ENCODE measurements around the gene CSNK2A1.
A peak's percentile ranks its signal among the peaks of the same experiment; 100 is the strongest.
"Not testable (repeated sequence)": the region's sequence is repeated elsewhere in the genome, so short reads cannot be mapped to it uniquely, and the experiment has no call there.

The CSNK2A1 gene

DNA sequence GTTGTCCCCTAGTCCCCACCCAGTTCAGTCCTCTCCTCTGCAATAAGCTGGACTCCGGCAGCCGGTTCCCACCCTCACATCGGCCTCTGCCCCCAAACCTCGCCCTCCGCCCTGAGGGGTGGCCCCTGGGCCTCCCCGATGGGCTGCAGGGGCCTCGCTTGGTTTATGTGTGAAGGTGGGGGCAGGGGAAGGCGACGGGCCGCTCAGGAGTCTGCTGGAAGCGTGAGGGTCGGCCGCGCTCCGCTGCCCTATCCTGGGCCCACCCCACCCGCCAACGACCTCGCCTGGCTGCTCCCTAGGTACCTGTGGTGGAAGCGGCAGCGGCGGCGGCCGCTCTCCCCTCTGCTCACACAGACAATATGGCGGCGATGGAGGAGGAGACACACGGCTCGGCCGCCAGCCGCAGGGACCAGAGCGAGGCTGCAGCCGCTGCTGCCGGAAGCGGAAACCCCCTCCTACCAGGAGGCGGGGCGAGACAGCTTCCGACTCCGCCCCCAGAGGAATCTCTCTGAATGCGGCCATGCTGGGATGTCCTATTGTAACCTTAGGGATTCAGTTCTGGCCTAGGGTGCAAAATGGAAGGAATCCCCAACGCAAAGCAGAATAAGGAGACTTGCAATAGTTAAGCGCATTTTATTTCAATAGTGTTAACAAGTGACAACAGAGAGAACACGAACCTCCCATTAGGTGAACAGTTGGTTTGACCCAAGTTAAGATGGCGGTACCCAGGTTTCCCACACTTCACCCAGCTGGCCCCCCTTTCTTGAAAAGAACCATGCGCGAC lies at the start of gene CSNK2A1:
TSS of gene CSNK2A1 (minus strand) at position 422 of the 784 bp plus-strand sequence. CDS start 35,239 bp downstream, outside the sequence.
- DNase-seq (ENCODE audit: low read depth): peak; percentile 88

DNA sequence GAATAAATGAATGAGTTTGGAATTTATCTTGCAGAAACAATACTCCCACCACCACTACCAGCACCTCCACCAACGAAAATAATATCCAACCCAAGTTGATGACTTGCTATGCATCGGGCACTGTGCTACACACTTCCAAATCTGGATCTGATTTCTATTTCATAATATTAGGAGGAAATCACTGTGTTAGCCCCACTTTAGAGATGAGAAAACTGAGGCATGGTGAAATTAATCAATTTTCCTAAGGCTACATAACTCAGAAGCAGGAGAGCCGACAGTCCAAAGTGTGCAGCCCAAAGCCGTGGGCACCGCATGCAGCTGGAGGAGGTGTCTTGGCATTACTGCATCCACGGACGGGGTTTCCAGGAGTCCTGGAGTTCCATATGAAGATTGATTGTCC lies 48.9 kb upstream of the CSNK2A1 start:
- DNase-seq (ENCODE audit: low read depth): no peak

DNA sequence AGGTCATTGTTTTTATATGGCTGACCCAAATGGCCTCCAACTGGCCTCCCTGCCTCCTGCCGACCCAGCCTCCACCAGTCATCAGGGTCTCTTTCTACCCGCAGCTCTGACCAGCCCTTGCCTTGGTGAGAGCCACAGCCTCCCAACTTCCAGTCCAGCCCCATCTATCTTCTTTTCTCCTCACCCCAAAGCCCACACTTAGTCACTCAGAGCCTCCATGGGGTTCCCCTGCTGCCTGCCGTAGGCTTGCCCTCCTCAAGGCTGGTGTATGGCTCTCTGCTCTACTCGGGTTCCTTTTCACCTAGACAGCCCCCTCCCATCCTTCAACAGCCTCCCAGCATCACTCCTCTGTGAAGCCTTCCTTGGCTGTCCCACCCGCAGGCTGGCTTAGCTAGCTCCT lies 48.4 kb upstream of the CSNK2A1 start:
- DNase-seq (ENCODE audit: low read depth): no peak

DNA sequence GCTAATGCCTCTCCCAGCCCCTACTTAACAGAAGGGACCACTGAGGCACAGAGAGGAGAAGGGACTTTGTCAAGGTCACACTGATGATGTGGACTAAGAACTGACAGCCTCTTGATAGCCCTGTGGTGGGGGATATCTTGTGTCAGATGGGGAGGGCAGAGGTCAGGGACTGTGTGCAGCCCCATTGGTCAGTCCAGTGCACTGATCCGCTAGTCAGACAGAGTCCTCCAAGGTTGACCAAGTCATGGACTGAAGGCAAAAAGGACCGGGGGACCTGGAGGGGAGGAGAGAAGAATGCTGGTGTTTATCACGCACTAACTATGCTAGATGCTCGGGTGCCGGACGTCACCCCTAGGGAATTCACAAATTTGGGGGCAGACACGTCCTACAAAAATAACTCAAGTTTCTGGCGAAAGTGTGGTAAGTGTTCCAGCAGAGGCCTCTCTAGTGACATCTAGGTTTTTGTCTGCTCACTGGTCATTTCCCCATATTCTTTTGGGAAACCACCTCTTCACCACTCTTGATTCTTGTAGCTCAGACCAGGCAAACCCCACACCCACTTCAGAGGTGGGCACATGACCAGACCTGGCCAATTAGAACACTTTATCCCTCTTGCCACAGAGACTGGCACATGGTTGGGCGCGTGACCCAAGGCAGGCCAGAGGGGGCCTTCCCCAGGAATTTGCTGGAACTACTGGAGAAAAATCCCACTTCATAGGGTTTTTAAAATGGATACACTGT lies 45.5 kb upstream of the CSNK2A1 start:
- no peak for DNase-seq (ENCODE audit: low read depth)

DNA sequence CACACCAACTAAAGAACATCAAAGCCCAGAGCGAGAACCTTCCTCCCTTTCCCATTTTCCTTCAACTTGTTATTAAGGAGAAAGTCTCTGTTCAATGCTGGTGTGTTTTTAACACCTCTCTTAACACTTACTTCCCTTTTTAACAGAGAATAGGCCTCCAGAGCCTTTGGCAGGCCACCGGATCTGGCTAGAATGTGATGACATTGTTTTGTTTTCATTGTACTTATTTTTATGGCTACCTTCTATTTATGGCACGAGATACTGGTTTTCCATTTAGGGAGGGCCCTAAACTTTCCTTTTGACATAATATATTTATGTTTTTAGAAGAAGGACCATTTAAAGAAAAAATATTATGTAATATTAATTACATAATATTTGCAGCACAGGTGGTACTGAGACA lies 44.9 kb upstream of the CSNK2A1 start:
- no peak for DNase-seq (ENCODE audit: low read depth)

DNA sequence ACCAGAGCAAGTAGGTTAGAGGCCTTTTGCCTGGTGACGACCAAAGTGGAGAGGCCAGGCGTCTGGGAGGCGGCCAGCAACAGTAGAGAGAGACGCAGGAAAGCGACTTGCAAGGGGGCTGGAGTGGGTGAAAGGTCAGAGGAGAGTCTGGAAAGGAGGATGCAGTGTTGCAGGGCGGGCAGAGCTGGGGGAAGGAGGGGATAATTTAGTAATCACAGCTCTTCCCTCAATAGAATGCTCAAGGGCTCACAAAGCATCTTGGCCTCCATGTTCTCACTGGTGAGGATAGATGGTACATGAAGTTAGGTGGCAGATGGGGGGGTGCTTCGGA lies 41.3 kb upstream of the CSNK2A1 start:
- no peak for DNase-seq (ENCODE audit: low read depth)

DNA sequence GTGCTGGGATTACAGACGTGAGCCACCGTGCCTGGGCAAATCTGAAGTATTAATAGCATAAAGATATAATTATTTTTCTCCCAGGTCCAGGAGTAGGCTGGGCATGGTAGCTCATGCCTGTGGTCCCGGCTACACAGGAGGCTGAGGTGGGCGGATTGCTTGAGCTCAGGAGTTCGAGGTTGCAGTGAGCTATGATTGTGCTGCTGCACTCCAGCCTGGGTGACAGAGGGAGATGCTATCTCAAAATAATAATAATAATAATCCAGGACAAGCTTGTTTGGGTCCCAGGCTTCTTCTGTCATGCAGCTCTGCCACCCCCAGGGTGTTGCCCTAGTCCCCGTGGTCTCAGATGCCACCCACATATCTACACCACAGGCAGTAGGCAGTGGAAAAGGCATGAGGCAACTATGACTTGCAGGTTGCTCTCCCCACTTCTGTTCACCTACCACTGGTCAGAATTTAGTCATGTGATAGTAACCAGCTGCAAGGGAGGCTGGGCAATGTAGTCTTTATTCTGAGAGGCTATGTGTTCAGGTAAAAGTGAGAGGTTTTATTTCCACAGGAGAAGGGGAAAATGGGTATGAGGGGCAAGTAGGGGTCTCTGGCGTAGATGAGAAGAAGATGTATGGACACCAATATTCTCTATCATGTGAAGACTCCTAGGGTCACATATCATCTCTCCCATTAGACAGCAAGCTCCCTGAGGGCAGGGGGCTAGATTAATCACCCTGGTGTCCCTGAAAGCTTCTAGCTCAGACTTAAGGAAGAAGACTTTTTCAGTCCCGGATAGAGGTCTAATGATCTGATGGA lies 40.8 kb upstream of the CSNK2A1 start:
- DNase-seq (ENCODE audit: low read depth): no peak

DNA sequence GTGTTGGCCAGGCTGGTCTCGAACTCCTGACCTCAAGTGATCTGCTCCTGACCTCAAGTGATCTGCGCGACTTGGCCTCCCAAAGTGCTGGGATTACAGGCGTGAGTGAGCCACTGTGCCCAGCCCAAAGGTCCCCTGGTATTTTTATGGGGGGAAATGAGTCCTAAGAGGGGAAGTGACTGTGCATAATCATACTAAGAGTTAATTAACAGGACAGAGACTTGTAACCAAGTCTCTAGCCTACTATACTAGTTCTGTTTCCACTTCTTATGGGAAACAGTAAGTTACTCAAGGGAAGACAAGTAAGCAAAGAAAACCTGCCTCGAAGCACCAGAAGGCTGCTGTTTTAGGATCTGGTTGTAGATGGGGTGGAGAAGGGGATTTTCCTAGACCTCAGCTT lies 38.6 kb upstream of the CSNK2A1 start:
- DNase-seq (ENCODE audit: low read depth): no peak

DNA sequence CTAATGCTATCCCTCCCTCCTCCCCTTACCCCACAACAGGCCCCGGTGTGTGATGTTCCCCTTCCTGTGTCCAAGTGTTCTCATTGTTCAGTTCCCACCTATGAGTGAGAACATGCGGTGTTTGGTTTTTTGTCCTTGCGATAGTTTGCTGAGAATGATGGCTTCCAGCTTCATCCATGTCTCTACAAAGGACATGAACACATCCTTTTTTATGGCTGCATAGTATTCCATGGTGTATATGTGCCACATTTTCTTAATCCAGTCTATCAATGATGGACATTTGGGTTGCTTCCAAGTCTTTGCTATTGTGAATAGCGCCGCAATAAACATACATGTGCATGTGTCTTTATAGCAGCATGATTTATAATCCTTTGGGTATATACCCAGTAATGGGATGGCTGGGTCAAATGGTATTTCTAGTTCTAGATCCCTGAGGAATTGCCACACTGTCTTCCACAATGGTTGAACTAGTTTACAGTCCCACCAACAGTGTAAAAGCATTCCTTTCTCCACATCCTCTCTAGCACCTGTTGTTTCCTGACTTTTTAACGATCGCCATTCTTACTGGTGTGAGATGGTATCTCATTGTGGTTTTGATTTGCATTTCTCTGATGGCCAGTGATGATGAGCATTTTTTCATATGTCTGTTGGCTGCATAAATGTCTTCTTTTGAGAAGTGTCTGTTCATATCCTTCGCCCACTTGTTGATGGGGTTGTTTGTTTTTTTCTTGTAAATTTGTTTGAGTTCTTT lies 35.5 kb upstream of the CSNK2A1 start:
- DNase-seq (ENCODE audit: low read depth): not testable (repeated sequence)

DNA sequence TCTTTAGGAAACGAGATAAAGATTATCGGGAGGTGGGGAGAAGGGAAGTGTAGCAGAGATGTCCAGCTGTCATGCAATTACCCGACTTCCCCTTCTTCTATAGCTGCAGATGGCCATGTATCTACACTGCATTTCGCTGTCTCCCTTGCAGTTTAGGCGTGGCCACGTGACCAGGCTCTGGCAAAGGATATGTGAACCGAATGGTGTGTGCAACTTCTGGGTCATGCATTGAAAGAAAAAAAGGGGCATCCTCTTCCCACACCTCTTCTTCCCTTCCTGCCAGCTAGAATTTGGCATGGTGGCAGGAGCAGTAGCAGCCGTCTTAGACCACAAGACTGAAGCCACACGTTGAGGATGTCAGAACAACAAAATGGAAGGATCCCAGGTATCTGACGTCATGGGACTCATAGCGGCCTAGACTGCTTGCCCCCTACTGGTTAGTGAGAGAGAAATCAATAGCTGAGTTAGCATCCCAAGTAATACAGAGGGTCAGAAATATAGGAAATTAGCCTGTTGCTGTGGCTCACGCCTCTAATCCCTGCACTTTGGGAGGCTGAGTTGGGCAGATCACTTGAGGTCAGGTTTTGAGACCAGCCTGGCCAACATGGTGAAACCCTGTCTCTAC lies 33.7 kb upstream of the CSNK2A1 start:
- DNase-seq (ENCODE audit: low read depth): no peak

DNA sequence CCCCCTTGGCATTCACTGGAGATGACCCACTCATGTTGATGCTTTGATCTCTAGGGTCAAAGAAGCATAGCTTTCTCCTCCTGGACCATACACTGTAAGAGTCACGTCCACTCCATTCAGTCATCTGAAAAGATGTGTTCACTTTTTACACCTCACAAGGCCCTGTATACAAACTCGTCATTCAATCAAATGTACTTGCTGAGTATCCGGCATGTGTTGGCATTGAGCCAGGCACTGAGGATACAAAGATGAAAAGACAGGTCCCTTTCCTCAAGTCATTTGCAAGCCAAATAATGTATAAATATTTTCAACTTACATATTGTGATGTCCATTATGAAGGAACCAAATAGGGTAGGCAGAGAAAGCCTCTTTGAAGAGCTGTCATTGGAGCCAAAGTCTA lies 32.6 kb upstream of the CSNK2A1 start:
- DNase-seq (ENCODE audit: low read depth): no peak

DNA sequence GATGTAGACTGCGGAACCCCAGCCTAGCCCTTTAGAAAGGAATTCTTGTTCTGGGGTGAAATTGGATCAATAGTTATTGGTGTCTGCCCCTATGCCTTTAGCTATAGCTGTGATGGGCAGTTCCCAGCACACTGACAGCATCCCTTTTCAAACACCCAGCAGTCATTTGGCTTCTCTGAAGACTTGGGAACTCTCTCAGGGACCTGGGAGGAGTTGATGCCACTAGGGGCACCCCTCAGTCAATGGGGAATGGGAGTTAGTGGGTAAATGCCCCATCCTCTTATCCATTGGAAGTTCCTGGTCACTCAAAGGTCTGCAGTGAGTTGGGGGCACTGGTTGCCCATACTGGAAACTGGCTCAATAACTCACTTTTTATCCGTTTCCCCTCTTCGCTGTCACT lies 31.6 kb upstream of the CSNK2A1 start:
- no peak for DNase-seq (ENCODE audit: low read depth)

DNA sequence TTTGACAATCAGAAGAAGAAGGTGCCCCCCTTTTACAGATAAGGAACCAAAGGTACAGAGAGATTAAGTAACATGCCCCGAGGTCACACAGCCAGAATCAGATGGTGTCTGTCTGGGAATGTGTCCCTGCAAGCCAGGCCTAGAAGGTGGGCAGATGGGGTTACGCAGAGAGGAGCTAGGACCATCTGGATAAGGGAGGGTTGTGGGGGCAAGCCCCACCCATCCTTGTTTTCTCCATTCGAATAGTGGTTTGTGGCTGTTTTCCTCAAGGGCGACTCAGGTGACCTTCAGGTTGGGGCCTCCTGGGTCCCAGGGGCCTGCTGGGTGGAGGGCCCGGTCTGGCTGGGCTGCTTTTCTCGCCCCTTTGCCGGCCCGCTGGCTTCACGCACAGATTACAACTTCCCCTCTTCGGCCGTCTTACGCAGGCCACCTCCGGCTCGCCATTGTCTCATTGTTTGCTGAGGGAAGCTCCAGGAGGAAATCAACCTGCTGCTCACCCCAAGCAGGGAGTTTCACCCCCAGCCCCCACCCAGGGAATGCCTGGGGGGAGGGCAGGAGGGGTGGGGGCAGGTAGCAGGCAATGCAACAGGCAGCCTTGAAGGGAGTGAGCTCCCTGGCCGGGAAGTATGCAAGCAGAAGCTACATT lies 30.8 kb upstream of the CSNK2A1 start:
- DNase-seq (ENCODE audit: low read depth): no peak

DNA sequence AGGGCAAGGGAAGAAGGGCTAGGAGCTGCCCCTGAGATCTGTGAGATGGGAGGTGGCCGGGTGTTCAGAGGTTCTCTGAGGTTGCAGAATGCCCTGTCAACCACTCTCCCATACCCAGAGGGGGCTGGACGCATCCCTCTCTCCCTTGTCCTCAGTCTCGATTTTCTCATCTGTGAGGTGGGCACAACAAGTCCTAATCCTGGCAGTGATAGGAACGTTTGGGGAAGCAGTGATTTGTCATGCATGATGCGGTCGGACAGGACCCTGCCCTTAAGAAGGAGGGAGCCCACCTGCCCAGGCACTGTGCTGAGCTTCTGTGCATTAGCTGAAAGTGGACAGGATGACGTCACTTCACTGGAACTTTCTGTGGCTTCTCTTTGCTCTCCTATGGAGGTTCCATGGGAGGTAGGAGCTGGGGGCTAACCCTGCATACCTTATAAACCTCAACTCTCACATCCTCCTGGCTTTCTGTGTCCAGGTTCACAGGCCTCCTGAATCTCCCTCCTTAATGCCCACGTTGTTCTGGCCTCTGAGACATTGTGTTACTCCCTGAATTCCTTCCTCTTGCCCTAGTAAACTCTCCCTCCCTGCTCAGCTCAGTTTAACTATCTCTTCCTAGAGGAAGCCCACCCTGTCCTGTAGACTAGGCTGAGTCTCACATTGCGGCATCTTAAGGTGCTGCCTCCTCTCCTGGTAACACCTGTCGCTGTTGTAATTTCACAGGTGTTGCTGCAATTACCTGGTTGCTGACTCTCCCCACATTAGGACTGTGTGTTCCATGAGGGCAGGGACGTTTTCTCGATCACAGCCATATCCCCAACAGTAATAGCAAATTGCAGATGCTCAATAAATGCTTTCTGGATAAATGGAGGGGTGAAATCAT lies 30.1 kb upstream of the CSNK2A1 start:
- DNase-seq (ENCODE audit: low read depth): no peak

DNA sequence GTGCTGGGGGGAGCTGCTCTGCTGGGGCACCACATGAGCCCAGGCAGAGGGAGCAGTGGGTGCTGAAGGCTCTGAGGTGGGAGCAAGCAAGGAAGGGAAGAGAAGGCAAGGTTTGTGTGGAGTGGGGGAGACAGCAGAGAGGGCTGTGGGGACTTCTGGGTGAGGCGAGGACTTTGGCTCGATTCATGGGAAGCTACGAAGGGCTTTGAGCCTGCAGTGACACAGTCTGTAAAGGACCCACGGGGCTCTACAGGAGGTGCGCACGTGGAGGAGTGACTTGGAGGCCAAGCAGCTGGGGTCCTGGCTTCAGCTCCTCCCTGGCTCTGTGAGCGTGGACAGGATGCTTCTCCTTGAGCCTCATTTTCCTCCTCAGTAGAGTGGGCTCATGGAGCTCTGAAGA lies 29.1 kb upstream of the CSNK2A1 start:
- DNase-seq (ENCODE audit: low read depth): no peak

DNA sequence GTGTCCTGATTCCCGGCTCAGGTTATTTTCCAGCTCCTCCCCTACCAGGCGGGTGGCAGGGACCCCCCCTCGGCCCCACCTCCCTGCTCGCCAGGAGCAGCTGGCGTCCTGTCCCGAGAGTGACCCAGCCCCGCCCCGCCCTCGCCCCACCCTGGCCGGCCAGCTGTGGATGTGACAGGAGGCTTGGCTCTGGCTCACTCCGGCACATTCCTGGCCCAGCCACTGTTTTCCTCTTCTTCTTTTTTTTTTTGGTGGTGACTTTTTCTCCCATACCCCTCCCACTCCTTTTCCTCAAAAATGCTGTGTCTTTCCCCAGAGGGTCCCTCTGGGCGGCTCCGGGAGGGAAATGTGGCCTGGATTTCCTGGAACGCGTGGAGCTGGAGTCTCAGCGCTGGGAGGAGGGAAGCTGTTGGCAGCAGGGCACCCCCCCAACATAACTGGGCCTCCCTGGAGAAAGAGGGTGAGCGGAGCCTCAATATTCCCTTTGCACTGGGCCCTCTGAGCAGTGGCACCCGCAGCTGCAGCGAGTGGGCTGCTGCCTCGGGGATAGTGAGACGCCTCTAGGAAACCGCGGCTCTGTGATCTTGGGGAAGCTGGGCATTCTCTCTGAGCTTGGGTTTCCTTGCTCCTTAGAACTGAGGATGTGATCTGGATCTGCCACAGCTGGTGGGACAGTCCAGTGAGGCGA lies 28.3 kb upstream of the CSNK2A1 start:
- DNase-seq (ENCODE audit: low read depth): no peak

DNA sequence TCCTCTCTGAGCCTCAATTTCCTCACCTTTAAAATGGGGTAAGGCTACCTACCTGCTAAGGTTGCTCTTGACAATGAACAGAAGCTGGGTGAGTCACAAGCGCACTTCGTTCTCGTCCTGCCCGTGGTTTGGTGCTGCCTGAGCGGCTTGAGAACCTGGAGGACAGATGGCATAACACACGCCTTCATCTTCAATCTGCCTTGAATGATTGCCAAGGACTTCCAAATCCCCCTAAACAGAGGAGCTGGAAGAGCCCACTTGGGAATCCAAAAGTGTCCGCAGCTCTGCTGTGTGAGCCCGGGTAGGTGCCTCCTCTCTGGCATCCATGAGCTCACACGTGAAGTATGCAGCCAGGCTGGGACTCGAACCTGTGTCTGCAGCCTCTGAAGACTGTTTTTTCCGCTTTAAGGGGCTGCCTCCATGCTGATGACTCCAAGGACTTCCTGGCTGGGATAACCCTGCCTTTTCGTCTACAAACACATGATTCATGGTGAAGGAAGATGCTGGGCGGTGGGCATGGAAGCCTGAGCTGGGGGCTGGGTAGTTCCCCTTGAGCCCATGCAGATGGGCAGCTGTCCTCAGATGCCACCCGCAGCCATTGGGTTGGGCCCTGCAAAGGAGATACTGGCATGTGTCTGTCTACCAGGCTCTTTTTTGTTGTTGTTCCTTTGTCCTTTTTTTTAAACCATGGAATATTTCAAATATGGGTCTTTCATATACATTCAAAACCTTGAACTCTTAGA lies 25.3 kb upstream of the CSNK2A1 start:
- DNase-seq (ENCODE audit: low read depth): no peak

DNA sequence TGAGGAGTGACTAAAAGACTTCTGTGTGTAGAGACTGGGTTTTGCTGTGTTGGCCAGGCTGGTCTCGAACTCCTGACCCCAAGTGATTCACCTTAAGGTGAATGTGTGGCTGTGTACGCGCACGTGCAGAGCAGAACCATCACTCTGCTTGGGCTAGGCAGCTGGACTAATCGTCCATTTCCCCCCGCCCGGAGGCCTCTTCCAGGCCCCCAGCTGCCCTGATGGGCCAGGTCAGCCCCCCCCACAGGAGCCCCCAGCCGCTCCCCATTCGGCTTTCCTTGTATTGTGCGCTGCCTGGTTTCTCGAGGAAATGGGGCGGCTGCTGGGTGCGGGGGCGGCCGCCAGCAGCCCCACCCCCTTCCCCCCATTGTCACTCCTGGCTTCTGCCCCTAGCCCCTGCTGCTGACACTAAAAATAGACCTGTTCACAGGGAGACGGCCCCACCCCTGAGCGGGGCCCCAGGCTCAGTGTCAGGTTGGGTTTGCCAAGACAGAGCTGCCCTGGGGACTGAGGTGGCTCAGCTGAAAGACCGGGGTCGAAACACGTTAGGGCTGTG lies 24.6 kb upstream of the CSNK2A1 start:
- DNase-seq (ENCODE audit: low read depth): no peak

DNA sequence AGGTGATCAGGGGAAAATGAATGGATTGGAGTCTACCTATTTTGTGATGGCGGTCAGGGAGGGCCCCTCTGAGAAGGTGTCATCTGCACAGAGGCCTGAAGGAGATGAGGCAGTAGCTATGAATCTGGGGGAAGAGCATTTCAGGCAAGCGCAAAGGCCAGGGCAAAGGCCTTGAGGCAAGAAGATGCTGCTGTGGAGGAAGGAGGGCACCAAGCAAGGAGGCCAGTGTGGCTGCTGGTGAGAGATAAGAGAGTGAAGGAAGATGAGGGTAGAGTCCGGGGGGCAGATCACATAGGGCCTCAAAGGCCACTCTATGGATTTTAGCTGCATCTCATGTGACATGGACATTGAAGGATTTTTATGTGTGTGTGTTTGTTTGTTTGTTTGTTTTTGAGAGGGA lies 20.6 kb upstream of the CSNK2A1 start:
- no peak for DNase-seq (ENCODE audit: low read depth)
